GM15510 (cell line): Measurements from ENCODE around the gene HOXB5.

Experiments
- POLR2A ChIP-seq: IDR thresholded peaks from 3 replicates; pipeline ENCODE4 v1.6.1; 2011; ENCODE audit warnings: borderline replicate concordance; ENCODE audit not compliant: insufficient read length; ENCODE audit errors: extremely low read depth

HOXB5 gene

GRCh38 chr17:48632579-48633265 lies 39.1 kb upstream of the HOXB5 start:
- TF ChIP-seq POLR2A: no peak

GRCh38 chr17:48631693-48632578 lies 38.4 kb upstream of the HOXB5 start:
- no peak for TF ChIP-seq POLR2A

DNA sequence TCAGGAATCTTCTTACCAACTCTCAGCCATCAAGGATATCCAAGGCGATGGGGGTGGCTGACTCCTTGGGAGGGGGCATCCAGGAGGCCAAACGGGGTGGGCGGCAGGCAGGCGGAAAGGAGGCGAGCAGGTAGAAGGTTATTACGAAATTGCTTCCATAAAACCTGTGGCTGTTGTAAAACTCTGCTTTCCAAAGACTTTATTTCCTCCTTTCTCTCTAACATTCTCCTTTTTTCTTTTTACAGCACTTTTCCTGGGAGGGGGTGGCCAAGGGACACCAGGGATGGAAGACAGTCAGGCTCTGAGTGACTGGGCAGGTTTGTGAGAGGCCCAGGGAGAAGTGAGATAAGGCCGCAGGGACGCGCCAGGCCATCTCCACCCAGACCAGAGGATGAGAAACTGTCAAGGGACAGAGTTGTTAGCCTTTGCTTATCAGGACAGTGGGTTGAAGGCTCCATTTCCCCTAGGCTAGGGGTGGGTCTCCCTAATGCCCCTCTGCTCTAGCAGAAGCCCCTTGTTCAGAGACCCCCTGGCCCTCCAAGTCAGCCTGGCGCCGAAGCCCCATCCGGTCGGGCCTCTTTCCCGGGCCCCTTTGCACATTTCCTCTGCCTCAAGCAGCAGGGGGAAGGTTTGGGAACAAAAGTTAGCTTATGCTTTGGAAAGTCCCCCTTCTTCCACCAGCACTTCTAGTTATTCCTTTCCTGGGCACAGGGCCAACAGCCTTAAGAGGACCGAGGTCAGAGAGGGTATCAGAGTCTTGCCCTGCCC lies 37.5 kb upstream of the HOXB5 start:
- no peak for TF ChIP-seq POLR2A

DNA sequence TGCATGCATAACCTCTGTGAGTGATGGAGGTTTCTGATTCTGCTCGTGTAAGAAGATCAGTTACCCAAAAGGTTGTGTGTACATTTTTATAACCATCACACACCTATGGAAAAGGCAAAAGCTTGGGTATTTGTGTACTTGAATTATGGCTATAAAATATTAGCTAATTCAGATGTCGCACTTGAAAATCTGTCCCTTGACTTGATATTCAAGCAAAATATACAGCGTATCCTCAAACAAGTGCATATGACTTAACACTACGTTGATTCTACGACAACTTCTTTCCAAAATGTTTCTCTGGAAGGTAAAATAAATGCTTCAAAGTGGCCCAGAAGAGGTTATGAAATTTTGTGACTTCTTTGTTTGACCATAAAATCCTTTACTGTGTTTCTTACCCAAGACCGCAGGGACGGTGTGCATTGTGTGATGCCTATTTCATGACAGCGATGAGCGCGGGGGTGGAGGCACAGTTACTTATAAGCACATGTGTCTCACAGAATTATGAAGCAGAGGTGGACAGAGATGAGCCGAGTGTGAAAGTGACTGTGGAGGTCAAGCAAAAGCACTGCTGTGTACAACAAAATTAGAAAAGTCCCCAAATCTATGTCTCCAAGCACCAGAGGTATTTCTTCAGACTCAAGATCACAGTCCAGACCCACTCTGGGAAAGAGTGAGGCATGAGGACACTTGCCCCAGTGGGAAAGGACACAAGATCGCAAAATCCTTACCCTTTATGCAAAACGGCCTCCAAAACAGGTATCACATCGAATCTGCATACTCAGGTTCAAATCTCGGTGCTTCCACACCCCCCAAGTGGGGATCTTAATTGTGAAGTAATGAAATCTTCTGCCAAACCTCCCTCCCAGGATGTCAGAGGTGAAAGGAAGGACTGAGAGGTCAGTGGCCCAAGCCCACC lies 36.7 kb upstream of the HOXB5 start:
- no peak for TF ChIP-seq POLR2A

- no peak for TF ChIP-seq POLR2A
Observed at GRCh38 chr17:48629411-48629759, 35.8 kb upstream of the HOXB5 start.

GRCh38 chr17:48628649-48629410 lies 35.3 kb upstream of the HOXB5 start:
- no peak for TF ChIP-seq POLR2A

GRCh38 chr17:48627623-48628521 lies 34.3 kb upstream of the HOXB5 start:
- no peak for TF ChIP-seq POLR2A

GRCh38 chr17:48627118-48627597 lies 33.6 kb upstream of the HOXB5 start:
- no peak for TF ChIP-seq POLR2A

GRCh38 chr17:48626245-48627117 lies 32.9 kb upstream of the HOXB5 start, which contains the start of gene HOXB9:
Gene HOXB9, minus strand, starts transcription at chr17:48626358. Its CDS starts 89 bp downstream, at chr17:48626269.
- TF ChIP-seq POLR2A: no peak

DNA sequence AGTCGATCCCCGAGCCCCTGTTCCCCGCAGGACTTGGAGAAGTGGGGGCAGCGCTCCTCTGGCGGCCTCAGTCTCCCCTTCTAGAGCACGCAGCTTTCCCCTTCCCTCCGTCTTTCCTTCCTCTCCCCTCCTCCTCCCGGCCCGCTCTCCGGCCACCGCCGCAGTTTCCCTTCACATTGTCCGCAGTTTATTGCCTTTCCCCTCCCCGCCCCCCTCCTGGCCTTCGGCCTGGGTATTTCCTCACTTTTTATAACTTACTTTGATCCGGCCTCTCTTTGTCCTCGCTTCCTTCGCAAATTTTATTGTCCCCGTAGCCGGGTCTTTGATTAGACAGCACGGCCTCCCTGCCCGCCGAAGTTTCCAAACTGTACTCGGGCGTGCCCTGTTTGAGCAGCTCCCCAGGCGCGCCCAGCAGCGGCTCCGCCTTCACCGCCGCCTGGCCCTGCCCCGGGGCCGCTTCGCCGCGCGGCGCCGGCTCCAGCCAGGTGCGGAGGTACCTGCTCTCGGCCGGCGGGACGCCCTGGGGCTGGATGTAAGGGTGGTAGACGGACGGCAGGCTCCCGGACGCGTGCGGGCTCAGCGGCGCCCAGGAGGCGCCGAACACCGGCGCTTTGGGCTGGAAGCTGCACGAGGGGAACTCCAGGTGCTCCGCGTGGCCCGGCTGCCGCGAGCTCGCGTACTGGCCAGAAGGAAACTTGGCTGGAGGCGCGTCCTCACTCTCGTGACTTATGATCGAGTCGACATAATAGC lies 32.1 kb upstream of the HOXB5 start:
- no peak for TF ChIP-seq POLR2A
